ENCODE measurements around the gene CA10. TPM values are rescaled to one million over a fixed set of nuclear protein-coding genes. Genes with fewer than 3 reads are reported as not detected.

The CA10 gene
- total RNA-seq, 2 donors from 2014 or later: not detected

DNA sequence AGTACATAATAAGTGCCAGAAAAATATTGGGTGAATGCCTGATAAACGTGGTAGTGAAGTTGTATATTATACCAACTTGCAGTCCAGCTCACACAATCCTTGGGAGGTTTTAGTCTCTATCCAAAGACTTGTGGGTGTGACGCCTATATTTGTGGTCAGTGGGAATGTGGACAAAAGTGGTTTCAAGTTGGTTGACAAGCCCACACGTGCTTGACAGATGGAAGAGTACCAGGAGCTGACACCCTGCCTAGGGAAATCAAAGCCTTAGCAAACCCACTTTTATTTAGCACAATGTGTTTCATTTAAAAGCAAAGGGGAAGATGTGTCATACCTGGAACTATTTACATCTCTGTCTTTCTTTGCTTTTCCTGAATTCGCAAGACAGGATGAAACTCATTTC lies 79.0 kb downstream of the CA10 start:
- ATAC-seq (no peak), DNase-seq (no peak)
- intact Hi-C loops (cut with DNase I, micrococcal nuclease): no loop called here

DNA sequence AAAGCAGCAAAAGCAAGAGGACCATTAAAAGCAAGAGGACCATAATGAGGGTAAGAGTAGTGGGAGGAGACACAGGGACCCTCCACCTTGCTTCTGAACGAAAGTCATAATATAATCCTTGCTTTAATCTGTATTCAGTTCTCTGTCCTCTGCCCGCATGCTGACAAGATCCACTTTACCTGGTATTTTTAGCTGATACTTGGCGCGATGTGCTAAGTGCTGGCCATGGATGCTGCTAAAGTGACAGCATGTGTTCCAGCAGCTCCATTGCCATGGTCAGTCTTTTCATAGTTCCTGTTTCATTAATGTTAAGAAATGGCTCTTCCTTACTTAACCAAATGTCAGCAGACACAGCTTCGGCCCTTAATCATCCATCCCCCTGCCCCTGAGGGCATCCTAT lies 86.8 kb downstream of the CA10 start:
- ATAC-seq (no peak), DNase-seq (no peak)
- intact Hi-C loops (cut with DNase I, micrococcal nuclease): no loop called here

DNA sequence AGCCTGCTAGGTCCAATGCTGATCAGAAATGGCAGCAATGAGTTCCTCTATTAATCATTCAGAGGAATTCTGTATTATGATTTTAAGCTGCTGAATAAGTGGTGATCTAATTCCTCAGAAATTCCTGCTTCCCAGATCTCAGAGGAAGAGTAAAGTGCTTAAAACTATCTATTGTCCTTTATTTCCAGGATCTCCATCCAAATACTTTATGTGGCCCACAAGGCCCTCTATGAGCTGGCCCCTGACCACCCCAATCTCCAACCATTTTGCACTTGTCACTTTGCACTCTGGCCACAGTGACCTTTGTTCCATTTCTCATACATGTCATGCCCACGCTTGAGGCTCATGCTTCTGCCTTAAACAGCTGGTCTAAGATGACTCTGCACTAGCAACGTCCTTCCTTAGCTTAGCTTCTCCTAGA lies 93.7 kb downstream of the CA10 start:
- intact Hi-C loops (cut with DNase I, micrococcal nuclease): no loop called here
- no peak for DNase-seq
- ATAC-seq: no peak

DNA sequence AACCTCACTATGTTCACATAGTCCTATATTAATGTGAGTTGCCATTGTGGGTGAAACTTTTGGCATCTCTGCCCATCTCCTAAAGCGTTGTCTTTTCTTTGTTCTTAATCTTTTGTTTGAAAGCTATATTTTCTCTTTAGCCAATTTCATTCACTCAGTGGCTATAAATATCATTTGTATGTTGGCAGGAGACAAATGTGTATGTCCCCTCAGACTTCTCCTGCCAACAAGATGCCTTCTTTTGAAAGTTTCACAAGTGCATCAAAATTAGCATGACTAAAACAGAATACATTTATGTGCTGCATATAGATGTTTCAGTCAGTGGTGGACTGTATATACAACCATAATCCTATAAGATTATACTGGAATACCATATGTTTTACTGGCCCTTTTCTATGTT lies 109.0 kb downstream of the CA10 start:
- intact Hi-C loops (cut with DNase I, micrococcal nuclease): no loop called here
- DNase-seq (no peak), ATAC-seq (no peak)

DNA sequence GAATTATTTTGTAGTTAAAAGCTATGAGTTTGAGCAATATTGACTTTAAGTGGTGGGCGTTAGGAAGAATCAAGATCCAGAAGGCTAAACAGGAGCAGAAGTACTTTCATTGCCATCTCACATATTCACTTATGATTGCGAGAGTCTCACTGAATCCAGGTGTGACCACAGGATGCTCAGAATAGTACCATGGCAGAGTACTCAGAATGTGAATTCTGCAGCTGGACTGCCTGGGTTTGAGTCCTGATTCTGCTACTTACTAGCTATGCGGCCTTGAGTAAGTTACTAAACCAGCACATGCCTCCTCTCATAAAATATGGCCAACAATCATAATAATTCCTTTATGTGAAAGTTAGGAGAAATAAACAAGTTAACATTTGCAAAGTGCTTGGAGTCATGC lies 109.5 kb downstream of the CA10 start:
- ATAC-seq (no peak), DNase-seq (no peak)
- intact Hi-C loops (cut with DNase I, micrococcal nuclease): no loop called here

DNA sequence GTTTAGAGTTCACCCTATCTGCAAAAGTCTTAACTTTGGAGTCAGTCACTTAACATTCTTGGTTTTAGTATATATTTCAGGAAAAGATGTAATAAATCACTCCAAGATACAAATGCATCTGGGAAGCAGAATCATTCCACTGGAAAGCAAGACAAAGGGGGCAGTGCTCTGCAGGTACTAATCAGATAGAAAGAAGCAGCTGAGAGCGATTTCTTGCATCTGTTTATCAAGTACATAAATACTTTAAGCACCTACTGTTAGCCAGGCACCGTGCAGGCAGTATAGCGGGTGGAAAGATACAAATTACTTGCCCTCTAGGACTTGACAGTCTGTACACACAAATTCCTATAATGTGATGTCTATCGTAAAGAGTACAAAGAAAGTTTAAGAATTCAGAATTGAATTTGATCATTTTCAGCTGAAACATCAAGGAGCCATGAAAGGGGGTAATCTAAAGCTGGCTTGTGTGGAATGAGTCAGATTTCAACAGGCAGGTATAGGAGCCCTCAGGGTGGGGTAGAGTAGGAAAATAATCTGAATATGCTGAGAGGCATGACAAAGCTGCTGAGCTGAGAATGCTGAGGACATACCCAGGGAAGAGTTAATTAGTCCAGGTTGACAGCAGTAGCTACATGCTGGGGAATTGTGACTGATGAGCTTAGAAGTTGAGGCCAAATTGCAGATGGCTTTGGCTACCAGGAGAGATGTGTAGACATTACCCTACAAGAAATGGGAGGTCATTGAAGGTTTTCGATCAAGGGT lies 110.2 kb downstream of the CA10 start:
- ATAC-seq (no peak), DNase-seq (no peak)
- intact Hi-C loops (cut with DNase I, micrococcal nuclease): no loop called here

DNA sequence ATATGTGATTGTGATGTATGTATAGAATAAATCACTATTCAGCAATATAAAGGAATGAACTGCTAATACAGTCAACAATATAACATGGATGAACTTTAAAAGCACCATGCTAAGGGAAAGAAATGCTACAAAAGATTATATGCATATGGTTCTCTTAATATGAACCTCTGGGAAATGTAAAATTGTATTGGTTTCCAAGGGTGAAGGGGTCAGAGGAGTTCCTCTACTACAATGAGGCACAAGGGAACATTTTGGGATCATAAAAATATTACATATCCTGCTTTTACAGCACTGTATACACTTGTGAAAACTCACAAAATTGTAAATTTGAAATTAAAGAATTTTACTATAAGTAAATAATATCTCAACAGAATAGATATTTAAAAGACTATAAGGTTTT lies 111.4 kb downstream of the CA10 start:
- intact Hi-C loops (cut with DNase I, micrococcal nuclease): no loop called here

DNA sequence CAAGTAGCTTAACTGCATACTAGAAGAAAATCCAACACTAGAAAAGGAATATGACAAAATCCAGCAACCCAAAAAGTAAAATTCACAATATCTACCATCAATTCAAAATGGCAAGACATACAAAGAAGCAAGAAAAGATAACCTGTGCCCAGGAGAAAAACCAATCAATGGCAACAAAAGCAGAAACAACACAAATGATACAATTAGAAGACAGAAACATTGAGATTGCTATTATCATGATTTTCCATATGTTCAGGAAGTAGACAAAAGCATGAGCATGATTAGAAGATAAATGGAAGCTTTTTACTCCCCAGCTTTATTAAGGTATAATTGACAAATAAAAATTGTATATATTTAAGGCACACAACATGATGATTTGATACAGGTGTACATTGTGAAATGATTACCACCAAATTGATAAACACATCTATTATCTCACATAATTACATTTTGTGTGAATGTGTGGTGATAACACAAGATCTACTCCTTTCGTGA lies 117.3 kb downstream of the CA10 start:
- DNase-seq: no peak
- intact Hi-C loops (cut with DNase I, micrococcal nuclease): no loop called here
- ATAC-seq: no peak

More for the DNA sequence above, 111.4 kb downstream of the CA10 start:
- no peak for DNase-seq
- ATAC-seq: no peak

DNA sequence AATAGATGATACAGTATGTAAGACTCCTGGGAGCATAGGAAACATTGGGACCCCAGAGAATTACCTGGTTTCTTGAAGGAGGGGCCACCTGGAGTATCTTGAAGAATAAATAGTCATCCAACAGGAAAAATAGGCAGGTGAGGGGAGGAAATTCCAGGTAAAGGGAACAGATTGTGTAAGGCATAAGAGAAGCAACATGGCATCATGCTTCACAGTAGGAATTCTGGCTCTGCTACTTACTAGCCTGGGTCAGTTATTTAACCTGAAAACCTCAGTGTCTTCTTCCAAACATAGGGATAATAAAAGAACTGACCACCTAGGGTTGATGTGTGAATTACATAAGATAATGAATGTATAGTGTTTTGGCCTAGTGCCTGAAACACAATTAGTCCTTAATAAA lies 122.1 kb downstream of the CA10 start:
- no peak for DNase-seq
- ATAC-seq: no peak
- intact Hi-C loops (cut with DNase I, micrococcal nuclease): no loop called here

DNA sequence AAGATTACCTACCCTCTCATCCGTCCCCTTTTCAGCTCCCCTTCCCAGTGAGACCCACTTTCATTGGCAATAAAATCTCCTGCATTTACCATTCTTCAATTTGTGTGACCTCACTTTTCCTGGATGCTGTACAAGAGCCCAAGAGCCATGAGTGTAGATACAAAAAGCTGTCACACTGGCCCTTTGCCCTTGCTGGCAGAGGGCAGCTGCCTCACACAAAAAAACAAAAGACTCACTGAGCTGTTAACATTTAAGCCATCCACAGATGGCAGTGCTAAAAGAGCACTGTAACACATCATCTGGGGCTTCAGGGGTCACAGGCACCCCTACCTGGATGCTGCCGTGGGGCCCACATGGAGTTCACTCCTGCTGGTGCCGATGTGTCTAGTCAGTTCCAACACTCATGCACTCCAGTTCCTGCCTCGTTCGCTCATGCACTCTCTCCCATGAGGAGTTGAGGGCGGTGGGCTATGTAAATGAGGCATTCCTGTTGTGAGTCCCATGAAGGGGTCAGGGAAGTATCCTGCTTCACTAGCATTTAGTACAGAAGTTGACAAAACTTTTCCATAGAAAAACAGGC lies 123.1 kb downstream of the CA10 start:
- intact Hi-C loops (cut with DNase I, micrococcal nuclease): no loop called here
- ATAC-seq (no peak), DNase-seq (no peak)

DNA sequence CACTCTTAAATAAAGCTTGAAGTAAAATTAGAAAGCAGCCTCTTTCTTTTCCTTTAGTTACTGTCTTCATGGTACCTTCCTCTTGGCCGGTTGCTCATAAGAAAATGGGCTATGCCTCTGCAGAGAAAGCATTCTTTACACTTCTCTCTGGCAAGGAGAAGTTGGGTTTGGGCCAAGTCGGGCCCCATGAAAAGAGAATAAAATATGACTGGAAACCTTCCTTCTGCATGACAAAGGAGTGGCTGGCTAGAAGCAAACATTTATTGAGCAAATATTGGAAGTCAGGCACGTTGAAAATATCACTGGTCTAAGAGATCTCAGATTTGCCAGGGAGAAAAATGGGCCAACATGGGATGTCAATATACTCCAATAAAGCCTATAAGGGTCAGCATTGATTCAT lies 126.1 kb downstream of the CA10 start:
- DNase-seq (peak in 1 of 2 donors; percentile 26), ATAC-seq (peak; percentile 51)
- intact Hi-C loops (cut with DNase I, micrococcal nuclease): no loop called here

DNA sequence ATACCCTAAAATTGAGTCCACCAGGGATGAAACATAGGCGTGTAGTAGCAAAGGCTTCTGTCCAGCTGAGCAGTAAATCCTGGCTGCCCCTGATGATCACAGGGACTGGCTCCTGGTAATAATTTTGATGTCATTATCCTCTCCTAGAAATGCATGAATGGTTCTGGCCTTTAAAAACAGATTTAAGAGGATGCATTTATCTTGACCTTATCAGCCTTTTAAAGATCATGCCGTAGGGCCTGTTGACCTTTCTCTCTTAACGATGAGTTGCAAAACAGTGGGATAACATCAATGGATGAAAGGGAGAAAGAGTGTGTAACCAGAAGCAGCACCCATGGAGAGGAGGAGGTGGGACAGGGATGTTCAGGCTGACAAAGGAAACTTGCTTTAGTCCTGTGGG lies 128.5 kb downstream of the CA10 start:
- ATAC-seq (no peak), DNase-seq (no peak)
- intact Hi-C loops (cut with DNase I, micrococcal nuclease): no loop called here

DNA sequence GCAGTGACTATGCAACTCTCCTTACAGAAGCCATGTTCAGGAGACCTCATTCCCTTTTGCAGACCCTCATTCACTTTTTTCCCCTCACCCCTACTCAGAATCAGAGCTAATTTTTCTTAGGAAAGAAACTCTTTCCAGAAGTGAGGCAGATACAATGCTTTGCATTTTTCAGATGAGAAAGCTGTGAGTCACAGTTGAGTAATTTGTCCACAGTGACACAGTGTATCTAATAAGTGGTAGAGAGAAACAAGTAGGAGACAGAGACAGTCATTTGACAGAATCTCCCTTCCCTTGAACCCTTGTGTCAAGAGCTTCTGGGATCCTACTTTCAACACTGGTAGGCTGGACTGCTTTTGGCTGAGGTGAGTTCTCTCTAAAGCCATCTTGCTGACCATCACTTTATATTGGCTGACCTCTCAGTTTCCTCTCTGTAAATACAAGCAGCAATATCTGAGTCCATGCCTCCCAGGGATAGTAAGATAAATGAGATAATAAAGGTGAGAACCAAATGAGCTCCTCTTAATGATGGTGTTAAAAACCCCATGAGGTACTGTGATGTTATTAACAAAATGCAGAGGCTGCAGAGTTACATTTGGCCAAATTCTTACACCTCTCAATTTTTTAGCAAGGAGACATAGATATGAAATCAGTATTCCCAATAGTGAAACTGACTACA lies 130.8 kb downstream of the CA10 start:
- ATAC-seq: no peak
- no peak for DNase-seq
- intact Hi-C loops (cut with DNase I, micrococcal nuclease): no loop called here

DNA sequence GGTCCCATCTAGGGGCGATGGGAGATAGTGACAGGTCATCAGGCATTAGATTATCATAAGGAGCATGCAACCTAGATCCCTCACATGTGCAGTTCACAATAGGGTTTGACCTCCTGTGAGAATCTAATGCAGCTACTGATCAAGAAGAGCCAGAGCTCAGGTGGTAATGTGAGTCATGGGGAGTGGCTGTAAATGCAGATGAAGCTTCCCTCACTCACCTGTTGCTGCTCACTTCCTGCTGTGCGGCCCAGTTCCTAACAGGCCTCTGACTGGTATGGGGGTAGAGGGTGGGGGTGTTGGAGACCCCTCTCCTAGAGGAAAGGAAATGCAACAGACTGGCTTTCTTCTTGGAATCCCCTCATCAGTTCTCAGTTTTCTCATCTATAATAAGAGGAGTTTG lies 131.4 kb downstream of the CA10 start:
- intact Hi-C loops (cut with DNase I, micrococcal nuclease): no loop called here
- no peak for DNase-seq
- ATAC-seq: peak; percentile 50

DNA sequence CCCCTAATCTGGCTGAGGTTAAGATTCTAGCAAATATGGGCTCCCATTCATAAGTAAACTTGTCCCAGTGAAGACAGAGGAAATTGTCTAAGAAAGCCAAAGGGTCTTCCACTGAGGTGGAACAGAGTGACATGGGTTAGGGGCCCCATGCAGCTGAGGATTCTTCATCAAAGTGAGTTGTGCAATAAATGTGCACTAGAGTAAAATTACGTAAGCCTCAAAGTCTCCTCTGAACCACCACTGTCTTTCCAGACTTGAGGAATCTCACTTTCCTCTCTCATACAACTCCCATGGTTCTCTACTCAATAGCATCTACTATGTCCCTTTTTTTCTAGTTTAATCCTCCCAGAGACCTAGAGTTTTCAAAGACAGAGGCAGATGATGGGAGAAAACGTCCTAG lies 132.4 kb downstream of the CA10 start:
- ATAC-seq (no peak), DNase-seq (no peak)
- intact Hi-C loops (cut with DNase I, micrococcal nuclease): no loop called here

DNA sequence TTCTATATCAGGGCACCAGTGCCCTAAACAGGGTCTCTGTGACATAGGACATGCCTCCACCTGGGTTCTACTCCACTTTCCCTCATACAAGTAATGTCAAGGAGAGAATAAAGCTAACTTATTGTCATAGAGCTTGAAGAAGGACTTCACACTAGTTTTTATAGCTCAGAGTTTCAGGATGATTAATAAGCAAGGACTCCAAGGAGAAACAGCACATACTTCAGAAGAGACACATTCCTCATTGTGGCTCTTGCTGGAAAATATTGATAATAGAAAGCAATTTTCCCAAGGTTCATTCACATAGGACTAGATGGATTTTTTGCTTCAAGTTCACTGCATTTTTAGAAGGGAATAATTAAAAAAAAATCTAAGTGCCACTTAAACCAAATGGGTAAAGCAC lies 133.3 kb downstream of the CA10 start:
- ATAC-seq (no peak), DNase-seq (no peak)
- intact Hi-C loops (cut with DNase I, micrococcal nuclease): no loop called here

DNA sequence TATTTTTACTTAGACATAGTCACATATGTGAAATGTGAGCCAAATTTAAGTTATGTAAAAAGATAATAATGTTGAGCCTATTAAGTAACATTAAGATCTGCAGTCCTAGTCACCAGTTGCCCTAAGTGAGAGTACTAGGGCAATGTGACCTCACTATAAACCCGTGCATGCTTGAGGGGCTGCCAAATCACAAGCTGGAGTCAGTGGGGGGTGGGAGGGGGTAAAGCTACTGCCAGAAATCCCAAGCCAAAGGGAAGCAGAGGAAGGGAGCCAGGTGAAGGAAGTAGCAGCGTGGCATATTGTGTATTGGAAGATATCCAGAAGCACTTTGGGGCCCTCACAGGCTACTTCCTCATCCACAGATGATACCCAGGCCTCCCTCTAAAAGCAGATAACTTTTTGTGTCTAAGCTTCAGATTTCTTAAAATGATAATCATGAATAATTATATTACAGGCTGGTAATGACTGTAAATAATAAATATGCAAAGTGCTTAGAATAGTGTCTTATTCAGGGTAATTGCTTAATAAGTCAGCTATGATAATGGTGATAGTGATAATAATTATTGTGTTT lies 134.1 kb downstream of the CA10 start:
- DNase-seq: no peak
- intact Hi-C loops (cut with DNase I, micrococcal nuclease): no loop called here

DNA sequence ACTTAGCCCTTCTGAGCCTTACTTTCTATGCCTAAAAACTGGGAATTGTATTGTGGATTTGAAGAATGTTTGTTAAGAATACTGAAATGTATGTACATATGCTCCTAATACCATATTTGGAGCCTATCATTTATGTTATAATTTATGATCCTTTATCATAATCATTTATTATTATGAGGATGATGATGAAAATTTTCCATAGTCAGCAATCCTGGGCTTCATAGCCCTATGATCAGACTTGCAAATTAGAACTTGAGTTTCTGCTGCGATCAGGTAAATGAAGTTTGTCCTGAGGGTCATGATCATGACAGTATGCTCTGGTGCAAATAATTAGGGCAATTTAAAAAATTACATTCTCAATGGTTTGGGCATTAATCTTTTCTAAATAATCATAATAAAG lies 147.4 kb downstream of the CA10 start:
- intact Hi-C loops (cut with DNase I, micrococcal nuclease): no loop called here
- DNase-seq (no peak), ATAC-seq (no peak)

More for the DNA sequence above, 134.1 kb downstream of the CA10 start:
- no peak for ATAC-seq

DNA sequence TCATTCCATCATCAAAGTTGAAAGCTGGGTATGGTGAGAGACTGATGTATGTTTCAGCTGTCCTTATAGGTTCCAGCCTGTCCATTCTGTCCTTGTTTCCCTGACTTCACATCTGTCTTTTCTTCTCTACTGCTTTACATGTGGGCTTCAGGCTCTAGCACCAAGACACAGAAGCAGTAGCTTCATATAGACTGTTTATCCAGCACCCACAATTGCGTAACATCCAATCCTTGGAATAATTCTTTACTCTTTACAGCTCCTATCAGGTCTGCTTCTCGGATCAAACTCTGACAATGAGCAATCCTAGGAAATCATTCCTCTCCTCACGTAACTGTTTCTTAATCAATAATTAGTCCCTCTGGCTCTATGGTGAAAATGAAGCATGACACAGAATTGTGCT lies 158.9 kb downstream of the CA10 start:
- ATAC-seq (no peak), DNase-seq (no peak)
- intact Hi-C loops (cut with DNase I, micrococcal nuclease): no loop called here

DNA sequence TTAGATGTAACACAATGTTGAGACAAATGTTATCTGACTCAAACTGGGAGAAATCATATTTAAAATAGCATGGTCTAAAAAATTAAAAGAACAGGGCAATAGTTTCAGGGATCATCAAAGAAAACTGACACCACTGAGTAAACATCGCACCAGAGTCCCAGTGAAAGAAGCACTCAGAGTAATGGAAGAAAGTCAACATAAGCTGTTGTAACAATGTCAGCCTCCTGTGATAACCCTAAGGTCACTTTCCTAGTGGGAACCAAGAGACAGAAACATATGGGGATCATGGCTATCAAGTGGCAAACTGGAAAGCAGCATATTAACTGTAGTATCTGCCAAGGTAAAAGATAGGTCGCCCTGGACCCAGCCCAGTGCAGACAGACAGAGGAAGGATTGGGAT lies 160.8 kb downstream of the CA10 start:
- intact Hi-C loops (cut with DNase I, micrococcal nuclease): no loop called here
- ATAC-seq (no peak), DNase-seq (no peak)
